OCI-LY7 (cell line): Measurements from ENCODE around the gene IL21R.

Experiments used
- CTCF ChIP-seq: fragments of 200-600 bp; sonication (generic); conservative IDR thresholded peaks from 2 replicates; pipeline ENCODE4 v1.5.1; 2014; ENCODE audit warnings: mild to moderate bottlenecking, antibody characterized with exemption, low read length, moderate library complexity, mixed read lengths
- EZH2phosphoT487 ChIP-seq: fragments of 200-600 bp; sonication (generic); IDR thresholded peaks from 2 replicates; pipeline ENCODE4 v1.6.1; 2018; ENCODE audit warnings: low read depth, borderline replicate concordance, mild to moderate bottlenecking, mixed run types, antibody characterized with exemption, low read length, moderate library complexity, mixed read lengths

GRCh38 chr16:27364493-27365141 lies 37.4 kb upstream of the IL21R start:
- TF ChIP-seq CTCF (no peak), EZH2phosphoT487 (no peak)
